NCI-H69 (cell line): ENCODE measurements around the gene NCOR2.

Source experiments
- DNase-seq: peaks from one replicate; lab custom pipeline; 2025; lab: John Stamatoyannopoulos, UW

The NCOR2 gene

DNA sequence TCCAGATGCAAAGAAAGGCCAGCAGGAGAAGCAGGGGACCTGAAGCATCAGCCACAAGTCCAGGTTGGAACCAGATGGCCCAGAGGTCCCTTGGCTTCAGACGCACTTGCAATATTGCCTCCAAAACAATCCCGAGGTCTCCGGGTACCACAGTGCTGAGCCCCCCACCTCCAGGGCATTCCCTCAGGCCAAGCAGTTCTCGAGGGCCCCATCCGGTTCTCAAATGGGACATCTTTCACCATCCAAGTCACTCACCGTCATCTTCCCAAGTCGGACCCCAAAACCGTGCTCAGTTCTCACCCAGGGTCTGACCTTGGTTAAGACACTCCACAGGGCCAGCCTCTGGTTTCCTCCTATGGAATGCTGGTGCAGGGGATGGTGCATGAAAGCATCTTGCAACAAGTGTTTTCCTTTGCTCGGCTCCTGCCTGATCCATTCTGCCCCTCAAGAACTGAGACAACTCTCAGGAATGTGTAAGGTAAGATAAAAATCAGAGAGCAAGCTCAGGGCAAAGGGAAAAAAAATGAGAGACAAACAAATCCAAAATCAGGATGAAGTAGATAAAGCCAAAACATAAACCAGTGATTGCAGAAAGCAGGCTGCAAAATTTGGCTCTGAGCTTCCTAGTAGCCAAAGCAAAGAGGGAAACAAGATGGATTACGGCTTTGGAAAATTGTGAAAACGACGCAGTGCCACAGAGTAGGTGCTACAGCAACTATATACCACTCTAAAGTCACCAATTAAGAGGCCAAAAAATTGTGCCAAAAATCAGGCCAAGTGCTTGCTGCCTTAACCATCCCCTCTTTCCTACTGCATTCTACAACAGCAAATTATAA is 8.0 kb downstream of the NCOR2 start:
- no peak for DNase-seq

DNA sequence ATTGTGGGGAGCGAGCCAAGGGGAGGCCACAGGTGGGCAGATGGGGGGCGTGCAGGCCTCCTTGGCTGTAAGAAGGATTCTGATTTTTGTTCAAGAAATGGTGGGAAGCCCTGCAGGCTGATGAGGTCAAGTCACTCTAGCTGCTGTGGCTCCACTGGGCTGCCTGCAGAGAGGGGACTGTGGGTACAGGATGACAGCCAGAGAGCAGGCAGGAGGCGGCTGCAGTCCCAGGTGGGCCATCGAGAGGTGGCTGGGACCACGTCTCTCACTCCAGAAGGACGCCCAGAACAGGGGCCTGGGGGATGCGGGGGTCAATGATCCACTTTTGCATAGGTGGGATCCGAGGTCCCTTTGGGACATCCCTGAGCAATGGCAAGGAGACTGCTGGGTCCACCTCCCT is 9.1 kb downstream of the NCOR2 start:
- peak; percentile 64 for DNase-seq

DNA sequence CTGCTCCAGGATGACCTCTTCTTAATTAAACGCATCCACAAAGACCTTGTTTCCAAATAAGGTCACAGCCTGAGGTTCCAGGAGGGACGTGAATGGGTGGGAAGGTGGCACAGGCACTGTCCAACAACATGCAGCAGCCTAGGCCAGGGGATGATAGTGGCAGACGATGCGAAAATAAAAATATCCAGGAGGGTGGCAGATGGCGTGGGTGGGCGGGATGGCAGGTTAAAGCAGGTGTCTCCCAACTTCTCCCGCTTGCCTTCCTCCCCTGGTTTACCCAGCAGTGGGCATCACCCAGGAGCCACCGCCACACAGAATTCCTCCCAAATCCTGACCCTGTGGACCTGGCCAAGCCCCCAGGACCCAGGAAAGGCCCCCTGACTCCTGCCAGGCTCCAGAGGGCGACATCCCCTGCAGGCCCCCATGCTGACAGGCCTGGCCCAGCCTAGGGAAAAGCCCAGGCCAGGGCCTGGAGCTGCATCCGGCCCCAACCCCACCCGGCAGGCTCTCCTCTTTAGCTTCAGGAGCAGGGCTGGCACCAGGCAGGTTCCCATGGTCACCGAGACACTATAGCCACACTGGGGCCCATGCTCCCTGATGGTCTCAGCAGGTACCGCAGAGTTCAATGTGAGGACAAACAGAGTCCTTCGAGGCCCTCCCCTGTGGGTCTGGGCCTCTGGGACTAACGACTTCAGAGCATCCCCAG is 9.7 kb downstream of the NCOR2 start:
- DNase-seq: peak; percentile 95

DNA sequence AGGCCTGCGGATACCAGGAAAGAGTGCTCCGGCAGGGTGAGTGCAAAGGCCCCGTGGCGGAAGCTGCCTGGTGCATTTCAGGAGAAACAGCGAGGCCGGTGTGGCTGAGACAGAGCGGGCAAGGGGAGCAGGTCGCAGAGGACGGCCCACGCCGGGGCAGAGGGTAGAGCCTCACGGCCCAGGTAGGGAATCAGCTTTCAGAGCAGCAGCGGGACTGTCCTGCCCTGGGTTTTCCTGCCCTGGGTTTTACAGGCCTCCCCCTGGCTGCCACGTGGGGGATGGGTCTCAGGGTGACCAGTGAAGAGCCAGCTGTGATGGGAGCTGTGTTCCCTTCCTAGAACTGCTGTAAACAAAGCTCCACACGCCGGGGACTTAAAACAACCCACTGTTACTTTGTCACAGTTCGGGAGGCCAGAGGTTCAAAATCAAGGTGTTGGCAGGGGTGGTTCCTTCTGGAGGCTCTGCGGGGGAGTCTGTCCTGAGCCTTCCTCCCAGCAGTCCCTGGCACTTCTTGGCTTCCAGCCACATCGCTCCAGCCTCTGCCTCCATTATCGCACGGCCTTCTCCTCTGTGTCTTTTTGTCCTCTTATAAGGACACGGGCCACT is 10.4 kb downstream of the NCOR2 start:
- DNase-seq: peak; percentile 84

DNA sequence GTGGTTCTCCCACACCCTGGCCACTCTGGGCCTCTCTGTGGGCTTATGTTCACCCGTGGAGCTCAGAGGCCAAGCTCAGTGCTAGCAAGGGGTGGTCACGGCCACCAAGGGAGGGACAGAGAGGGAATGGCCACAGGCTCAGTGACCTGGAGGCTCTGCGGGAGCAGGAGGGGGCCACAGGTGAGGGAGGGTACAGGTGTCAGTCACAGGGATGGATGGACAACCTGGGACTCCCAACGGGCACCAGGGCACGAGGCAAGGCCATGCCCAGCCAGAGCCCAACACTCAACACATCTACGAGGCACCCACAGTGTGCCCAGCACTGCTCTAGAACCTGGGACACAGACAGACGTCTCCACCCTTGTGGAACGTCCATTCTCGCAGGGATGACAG is 11.3 kb downstream of the NCOR2 start:
- no peak for DNase-seq

DNA sequence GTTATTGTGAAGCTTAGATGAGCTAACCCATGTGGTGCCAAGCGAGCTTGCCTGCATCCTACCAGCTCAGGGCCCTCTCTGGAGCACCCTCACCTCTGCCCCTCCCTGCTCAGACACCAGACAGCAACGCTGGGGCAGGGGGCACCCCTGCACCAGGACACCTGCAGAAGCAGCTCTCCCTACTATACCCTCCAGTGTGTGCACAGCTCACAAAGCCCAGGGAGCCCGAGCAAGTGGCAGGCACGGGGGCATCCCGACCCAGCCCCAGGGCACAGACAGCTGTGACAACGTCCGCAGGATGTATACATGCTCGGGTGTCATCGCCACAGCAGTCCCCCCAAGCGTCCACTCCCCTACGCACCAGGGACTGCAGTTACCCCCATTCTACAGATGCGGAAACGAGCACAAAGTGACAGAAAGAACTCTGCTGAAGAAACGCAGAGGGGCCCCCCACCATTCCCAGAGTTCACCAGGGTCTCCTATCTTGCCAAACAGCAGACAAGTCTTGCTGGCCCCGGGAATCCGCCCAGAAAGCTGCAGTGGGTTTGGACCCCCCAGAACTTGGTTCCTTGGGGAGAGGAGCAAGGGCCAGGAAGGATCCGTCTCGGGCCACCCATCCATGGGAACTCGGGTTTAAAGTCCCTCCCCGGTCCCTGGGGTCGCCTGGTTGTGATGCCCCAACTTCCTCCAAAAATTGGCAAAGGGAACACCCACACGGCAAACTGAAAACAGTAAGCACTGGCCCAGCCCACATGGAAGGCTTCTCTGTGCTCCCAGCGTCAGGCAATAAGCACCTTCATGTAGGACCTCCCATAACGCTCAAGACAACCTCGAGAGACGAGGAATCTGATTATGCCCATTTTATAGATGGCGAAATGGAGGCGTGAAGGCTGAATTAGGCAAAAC is 12.0 kb downstream of the NCOR2 start:
- DNase-seq: no peak

DNA sequence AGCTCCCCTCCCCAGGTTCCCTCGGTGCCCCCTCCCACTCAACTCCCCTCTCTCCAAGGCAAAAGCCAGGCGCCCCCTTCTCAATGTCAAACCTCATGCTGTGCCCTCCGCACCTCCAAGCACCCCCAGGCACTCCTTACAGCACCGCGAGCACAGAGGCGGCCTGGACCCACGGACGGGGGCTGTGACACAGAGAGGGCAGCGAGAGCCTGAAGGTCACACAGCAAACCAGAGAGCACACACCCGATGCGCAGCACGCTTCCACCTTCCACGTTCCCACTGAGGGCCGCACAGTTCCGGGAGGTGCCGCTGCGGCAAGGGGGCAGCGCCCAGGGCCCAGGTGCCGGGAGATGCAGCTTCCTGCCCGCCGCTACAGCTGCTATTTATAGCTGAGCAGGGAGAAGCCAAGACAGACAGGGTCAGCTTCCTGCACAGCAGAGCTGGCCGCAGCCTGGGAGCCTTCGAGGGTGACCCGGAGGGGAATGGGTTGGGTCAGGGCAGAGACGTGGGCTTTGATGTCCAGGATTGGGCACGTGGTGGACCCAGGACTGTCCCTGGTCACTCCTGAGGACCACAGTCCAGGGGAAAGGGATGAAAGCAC is 12.9 kb downstream of the NCOR2 start:
- DNase-seq: no peak

DNA sequence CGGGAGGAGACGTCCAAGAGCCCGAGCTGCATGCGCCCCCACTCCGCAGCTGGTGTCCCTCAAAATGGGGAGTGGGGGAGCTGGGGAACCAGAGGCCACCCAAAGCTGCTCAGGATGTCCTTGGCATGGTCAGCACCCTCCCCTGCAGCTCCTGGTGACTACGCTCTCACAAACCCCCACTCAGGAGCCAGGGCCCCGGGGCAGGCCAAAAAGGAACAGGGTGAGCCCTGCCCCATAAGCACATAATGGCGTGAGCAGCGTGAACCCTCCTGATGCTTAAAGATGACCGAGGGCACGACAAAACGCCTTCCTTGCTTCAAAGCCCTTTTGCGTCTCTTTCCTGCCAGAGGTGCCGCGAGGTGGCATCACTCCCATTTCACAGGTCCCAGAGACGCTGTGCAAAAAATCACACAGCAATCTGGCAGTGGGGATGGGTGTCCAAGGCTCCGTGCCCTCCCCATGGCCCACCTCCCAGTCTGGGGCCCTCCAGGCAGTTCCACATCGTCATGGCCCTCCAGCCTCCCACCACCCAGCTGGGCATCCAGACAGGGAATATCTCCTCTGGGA is 13.5 kb downstream of the NCOR2 start:
- DNase-seq: no peak

DNA sequence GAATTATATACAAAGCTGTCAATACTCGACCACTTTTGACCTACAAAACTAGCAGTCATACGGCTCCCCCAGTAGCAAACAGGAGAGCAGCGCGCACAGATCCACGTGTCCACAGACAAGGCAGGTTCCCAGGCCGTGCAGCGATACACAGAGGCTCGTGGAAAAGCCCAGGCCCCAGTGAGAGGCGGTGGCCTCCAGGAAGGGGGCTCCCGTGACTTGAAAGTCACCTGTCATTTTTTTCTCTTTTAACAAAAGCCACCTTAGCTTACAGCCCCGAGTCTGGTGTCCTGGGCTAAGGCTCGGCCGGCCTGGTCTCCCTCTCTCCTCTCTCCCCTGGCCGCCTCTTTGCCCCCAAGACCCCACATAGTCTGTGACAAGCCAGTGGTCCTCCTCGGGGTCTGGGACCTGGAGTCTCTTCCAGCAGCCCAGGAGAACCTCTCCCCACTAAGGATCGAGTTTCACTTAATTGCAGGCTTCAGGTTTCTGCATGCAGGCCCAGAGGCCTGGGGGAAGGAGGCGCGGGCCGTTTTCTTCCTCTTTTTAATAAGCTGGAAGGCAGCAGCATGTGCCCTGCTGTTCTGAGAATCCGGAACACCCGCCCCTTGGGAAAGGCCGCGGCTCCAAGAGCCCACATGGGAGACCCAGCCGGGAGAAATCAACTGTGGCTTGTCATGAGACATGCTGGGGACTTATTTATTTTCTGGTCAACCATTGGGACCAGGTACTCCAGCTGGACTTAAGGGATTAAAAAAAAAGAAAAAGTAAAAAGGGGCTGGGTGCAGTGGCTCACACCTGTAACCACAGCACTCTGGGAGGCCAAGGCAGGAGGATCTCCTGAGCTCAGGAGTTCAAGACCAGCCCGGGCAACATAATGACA is 15.9 kb downstream of the NCOR2 start:
- DNase-seq: peak; percentile 95

DNA sequence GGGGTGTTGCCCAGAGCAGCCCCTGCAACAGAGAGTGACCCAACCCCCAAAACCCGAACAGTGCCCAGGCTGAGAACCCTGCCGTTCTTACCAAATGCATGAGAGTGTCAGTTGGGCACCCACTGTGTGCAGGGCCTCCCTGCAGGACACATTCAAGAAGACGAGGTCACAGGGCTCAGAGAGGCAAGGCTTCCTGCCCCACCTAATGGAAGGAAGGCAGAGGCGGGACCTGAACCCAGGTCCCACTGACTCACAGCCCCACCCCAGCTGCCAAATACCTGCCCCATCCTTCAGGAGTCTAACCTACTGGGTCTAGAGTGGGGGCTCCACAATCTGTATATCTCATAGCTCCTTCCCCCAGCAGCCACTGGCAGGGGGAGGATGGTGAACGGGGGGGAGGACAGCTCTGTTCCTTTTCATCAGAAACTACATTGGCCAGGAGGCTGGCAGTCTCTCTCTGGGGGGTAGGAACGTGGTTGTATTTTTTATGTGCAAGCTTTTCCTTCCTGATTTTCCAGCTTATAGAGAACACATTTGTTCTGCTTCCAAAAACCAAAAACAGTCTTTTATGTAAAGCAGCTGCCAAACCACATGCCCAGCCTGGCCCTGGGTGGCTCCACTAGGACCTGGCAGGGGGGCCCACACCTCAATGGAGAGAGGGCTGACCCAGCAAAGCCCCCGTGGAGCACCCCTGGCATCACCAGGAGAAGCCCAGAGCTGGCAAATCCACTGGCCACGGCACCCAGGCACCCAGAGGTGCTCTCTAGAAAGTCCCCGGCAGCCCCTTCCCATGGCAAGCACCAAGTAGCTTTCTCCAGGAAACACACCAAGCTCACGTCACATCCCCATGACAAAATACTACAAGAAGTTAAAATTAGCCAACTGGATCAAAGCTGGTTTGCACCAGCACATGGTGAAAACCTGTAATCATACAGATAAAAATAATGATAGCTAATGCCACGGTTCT is 17.0 kb downstream of the NCOR2 start:
- peak; percentile 53 for DNase-seq

DNA sequence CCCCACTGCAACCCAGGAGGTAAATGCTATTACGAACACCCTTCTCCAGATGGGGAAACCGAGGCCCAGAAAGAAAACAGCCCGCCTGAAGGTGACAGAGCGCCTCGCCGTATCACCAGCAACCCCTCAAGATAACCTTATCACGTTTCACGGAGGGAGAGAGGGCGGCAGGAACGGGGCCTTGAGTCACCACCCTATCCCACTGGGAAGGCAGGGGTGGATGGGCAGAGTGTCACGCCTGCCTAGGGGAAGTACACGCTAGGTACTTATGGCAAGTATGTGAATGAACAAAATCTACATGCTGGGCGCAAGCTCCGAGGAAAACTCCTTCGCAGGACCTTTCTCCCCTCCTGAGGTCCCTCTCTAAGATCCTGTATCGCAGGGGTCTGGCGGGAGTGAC is 17.8 kb downstream of the NCOR2 start:
- DNase-seq: no peak

DNA sequence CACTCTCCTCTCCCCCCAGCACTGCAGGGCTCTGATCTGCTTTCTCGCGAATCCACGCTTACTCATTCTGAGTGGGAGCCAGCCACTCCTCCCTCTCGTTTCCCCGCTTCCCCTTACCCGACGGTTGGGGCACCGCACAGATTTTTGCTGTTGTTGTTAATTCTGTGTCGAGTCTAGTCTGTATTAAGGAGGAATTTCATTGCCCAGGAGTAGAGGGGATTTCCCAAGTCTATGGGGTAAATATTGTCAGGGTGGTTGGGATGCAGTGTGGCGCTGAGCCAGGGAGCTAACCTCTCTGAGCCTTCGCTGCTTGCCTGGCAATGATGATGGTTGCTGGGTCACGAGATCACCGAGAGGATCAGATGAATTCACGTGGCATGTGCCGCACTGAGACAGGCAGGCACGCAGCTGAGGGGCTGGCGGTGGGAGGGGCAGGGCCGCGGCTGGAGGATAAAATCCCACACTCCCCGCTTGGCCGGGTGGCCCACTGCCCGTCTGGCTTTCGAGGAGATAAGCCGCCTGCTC is 18.5 kb downstream of the NCOR2 start:
- no peak for DNase-seq

DNA sequence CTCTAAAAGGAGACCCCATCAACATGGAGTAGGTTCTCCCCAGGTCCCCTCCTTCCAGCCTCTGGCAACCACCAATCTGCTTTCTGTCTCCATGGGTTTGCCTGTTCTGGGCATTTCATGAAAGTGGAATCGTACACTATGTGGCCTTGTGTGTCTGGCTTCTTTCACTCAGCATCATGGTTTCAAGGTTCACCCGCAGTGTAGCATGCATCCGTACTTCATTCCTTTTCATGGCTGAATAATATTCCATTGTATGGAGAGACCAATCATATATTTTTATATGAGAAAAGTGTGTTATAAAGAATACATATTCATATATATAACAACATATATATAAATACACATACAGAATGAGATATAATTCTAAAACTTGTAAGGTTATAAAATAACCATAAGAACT is 19.8 kb downstream of the NCOR2 start:
- no peak for DNase-seq

DNA sequence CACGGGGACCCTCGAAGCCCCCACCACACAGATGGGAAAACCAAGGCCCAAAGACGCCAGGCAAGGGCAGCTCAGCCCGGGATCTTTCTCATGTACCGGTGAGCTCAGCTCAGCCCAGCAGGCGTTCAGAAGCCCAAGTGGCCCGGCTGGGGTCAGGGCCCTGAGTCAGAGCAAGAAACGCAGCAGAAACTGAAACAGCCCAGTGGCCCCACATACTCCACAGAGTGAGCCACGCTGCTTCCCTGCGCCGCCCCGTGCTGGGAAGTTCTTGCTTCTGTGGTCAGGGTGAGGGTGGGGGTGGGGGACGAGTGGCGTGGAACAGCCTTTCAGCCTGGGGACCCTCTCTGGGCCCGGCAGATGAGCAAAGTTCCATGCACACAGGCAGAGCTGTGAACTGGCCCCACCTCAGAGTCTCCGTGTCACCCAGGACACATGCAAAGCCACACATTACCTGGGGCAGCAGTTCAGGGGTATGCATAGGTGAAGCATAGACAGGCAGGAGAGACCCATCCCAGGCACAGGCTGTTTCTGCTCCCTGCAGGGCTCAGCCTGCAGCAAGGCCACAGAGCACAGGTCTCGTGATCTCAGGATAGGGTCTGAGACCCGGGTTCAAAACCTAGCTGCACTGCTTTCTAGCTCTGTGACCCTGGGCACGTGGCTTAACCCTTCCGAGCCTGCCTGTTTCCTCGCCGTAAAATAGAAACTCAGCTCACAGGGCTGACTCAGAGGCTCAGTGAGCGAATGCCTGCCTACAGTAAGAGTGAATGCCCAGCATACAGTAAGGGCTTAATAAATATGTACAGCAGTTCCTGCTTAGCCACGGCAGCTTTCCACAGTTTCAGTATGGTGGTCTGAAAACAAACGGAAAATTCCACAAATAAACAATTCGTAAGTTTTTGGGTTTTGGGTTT is 21.6 kb downstream of the NCOR2 start:
- no peak for DNase-seq

DNA sequence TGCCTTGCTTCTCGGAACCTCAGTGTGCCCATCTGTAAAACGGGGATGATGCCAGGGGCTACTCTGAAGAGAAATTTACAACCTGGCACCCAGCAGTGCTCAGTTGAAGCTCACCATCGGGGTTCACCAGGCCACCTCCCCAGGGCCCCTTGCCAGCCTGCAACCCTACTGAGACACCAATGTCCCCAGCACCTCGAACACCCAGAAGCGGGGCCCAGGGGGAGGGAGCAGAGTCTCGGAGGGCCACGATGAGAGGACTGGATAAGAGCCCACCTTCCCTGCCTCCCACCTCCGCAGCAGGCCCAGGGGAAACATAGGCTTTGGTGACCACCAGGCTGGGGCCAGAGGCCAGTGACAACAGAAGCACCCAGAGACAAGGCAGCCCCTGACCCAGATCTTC is 22.4 kb downstream of the NCOR2 start:
- DNase-seq: no peak

DNA sequence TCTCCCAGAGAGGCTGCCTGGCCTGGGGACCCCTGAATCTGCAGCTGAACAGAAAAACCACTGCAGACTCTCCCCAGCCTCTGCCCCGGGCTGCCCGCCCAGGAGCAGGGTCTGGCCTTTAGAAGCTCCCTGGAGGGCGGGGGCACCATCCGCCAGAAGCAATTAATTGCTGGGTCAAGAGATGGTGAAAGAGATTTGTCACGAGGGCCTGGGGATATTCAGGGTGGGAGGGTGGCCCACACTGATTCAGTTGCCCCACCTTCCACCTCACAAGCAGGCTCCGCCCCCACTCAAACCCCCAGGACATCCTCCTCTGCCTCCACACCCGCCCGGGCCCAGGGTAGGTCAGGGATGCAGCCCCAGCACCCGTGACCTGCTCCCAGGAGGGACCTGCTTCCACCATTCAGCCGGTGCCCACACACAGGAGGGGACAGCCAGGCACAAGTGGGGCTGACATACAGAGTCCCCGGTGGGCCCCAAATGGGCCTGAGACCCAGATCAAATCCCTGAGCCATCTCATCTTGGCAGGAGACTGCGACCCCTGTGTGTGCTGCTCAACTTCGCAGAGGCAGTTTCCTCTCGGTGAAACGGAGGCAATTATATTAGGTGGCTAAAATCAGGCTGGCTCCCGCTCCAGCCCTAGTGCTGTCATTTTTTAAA is 23.0 kb downstream of the NCOR2 start:
- DNase-seq: peak; percentile 68

DNA sequence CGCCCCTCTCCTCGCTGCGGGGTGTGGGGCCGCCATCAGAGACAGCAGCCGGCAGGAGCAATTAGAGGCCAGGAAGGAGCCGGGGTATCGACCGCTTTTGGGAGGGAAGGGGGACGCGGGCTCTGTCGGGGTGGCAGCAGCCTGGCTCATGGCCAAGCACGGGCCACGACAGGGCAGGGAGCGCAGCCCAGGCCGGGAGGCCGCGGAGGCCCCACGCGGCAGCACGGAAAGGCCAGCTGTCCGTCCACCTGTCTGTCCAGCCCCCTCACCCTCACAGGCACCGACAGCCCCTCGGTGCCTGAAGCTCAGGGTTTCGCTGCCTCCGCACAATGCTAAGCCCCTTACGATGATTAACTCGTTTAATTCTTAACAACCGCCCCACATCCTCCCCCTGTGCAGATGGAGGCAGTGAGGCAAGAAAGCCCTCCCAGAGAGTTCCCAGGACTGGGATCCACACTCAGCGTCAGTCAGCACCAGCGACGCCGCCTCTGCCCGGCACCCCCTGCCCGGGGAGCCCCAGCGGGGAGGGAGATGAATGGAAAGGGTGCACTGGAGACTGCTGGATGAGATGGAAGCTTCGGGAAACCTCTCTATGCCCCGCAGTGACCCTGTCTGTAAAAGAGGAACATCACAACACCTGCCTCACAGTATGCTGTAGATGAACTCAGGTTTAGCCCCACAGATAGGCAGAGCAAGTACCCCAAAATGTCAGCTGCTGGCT is 23.7 kb downstream of the NCOR2 start:
- DNase-seq: peak; percentile 76
